Sigmoid colon (tissue), 7 donors: ENCODE measurements around the gene NOA1. TPM values are rescaled to one million over a fixed set of nuclear protein-coding genes. Genes with fewer than 3 reads are reported as not detected.

Experiments
- DNase-seq: peaks from one replicate; pipeline ENCODE4 v3.0.0-alpha.2; 2019
- H3K27ac ChIP-seq, 4 donors: fragments of 200-600 bp; sonication (generic); one replicate each; pipeline ENCODE4 v1.5.1; 2016 to 2019; ENCODE audit warnings: mild to moderate bottlenecking in 1 of 4
- H3K27me3 ChIP-seq, 3 donors: fragments of 200-600 bp; sonication (generic); one replicate each; pipeline ENCODE4 v1.5.1; 2019; ENCODE audit warnings: mild to moderate bottlenecking in 1 of 3
- H3K36me3 ChIP-seq, 4 donors: fragments of 200-600 bp; sonication (generic); one replicate each; pipeline ENCODE4 v1.5.1; 2016 to 2019
- H3K4me1 ChIP-seq, 4 donors: fragments of 200-600 bp; sonication (generic); one replicate each; pipeline ENCODE4 v1.5.1; 2017 to 2019
- H3K4me3 ChIP-seq, 4 donors: fragments of 200-600 bp; sonication (generic); one replicate each; pipeline ENCODE4 v1.5.1; 2017 to 2019; ENCODE audit warnings: mild to moderate bottlenecking in 2 of 4, moderate library complexity in 1 of 4
- H3K9me3 ChIP-seq, 4 donors: fragments of 200-600 bp in 3 of 4; sonication (generic) in 3 of 4; one replicate each; pipeline versions ENCODE4 v1.5.1 to v1.6.1; 2013 to 2019
- EP300 ChIP-seq, 4 donors: sonication (generic); formaldehyde crosslinking; IDR thresholded peaks; one replicate each; pipeline ENCODE4 v1.6.1; 2017; ENCODE audit warnings: antibody characterized with exemption in 4 of 4
- POLR2A ChIP-seq, 2 donors: fragments of 450-650 bp; IDR thresholded peaks; one replicate each; pipeline ENCODE4 v1.6.1; 2016; ENCODE audit warnings: antibody characterized with exemption in 2 of 2, mild to moderate bottlenecking in 2 of 2, moderate library complexity in 2 of 2
- POLR2AphosphoS5 ChIP-seq, 4 donors: sonication (generic); formaldehyde crosslinking; IDR thresholded peaks; one replicate each; pipeline ENCODE4 v1.6.1; 2017; ENCODE audit warnings: antibody characterized with exemption in 4 of 4
- WGBS, 2 donors: extraction: QIAGEN DNeasy Blood & Tissue Kit; methylation state at CpG; one replicate each; pipeline ENCODE4 v1.1.7; 2013; 5-methylcytosine and 5-hydroxymethylcytosine counted together
- intact Hi-C: fragments of 100-400 bp; cut with DNase I; formaldehyde crosslinking; loops from one replicate; pipeline ENCODE4 v1.15.1; 2023
- polyA plus RNA-seq, 3 donors: library from polyadenylated mRNA; stranded (reverse); fragments of 200-250 nt; gene quantifications; one replicate each; pipeline ENCODE4 v1.2.3, GENCODE V29; 2013
- total RNA-seq, 4 donors: library from RNA; depleted of rRNA; stranded (reverse); fragments of >200 nt; gene quantifications; one replicate each; pipeline ENCODE4 v1.1.0, GENCODE V29; 2016
- TF ChIP-seq, protein P1 (sequence below), 4 experiments: fragments of 450-650 bp in 3 of 4; fragments of 200-600 bp in 1 of 4; IDR thresholded peaks; one replicate each; pipeline ENCODE4 v1.5.1; 2016 to 2019; ENCODE audit warnings: antibody characterized with exemption in 4 of 4, mild to moderate bottlenecking in 3 of 4, moderate library complexity in 2 of 4
- donor health status: healthy with polysubstance abuse.
- donor health status: Bipolar disorder and iron deficiency.
- donor health status: healthy.

Gene NOA1
- total and polyA plus RNA-seq, 7 donors = 13.9 to 37.4 (median 24.4) TPM

DNA sequence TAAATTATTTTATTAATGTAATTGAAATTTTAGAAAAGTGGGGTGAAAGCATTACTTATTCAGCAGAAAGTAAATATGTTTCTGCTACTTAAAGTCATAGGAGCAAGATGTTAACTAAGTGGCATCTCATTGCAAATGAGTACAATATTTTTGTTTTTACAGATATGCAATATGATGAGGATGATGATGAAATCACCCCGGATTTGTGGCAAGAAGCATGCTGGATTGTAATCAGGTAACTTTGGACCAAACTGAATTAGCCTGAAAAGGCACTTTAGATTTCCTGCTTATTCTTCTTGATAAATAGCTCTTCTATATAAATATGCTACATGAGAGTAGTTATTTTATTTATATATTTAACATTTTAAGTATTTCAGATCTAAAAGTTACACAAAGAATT, 8.8 kb upstream of the NOA1 start:
- no peaks in the 10 kb centered on the region for H3K27me3 ChIP-seq
- no peak for DNase-seq
- no peaks in the 10 kb centered on the region for H3K9me3 ChIP-seq
- TF ChIP-seq POLR2AphosphoS5 (IDR thresholded peaks at IDR 0.05) (no peak), POLR2A (IDR thresholded peaks at IDR 0.05) (no peak), EP300 (IDR thresholded peaks at IDR 0.05) (no peak)
- TF ChIP-seq, protein P1, sequence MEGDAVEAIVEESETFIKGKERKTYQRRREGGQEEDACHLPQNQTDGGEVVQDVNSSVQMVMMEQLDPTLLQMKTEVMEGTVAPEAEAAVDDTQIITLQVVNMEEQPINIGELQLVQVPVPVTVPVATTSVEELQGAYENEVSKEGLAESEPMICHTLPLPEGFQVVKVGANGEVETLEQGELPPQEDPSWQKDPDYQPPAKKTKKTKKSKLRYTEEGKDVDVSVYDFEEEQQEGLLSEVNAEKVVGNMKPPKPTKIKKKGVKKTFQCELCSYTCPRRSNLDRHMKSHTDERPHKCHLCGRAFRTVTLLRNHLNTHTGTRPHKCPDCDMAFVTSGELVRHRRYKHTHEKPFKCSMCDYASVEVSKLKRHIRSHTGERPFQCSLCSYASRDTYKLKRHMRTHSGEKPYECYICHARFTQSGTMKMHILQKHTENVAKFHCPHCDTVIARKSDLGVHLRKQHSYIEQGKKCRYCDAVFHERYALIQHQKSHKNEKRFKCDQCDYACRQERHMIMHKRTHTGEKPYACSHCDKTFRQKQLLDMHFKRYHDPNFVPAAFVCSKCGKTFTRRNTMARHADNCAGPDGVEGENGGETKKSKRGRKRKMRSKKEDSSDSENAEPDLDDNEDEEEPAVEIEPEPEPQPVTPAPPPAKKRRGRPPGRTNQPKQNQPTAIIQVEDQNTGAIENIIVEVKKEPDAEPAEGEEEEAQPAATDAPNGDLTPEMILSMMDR (IDR thresholded peaks at IDR 0.05) = no peak
- 82 to 94% methylated on average over 1 of the region's 1 CpG for WGBS, 2 donors
- peaks cover 0 to 19% (median 14%) of the 10 kb centered on the region in 4 donors for H3K4me1 ChIP-seq
- no peak overlapping the region for H3K27ac ChIP-seq
- H3K4me3 ChIP-seq = no peak overlapping the region
- H3K36me3 ChIP-seq = peaks cover 0 to 61% (median 18%) of the 10 kb centered on the region in 4 donors
- intact Hi-C loops = no loop called here

DNA sequence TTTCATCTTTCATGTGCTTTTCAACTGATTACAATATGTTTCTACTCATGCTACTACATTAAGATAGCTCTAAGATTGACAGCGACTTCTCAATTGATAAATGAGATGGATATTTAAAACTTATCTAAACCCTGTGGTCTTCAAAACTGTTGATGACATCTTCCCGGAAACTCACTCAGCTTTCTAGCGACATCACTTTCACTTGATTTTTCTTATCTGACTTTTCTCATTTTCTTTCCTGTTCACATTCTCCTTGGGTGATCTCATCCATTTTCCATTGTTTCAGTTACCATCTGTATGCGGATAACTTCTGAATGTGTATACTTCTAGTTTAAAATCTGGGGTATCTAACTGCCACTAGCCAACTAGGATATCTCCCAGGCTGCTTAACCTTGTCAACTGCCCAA, 4.4 kb upstream of the NOA1 start:
- H3K4me1 ChIP-seq = peaks cover 0 to 46% (median 33%) of the 10 kb centered on the region in 4 donors
- no peak overlapping the region for H3K27ac ChIP-seq
- intact Hi-C loops = no loop called here
- H3K36me3 ChIP-seq = peaks cover 0 to 18% (median 6%) of the 10 kb centered on the region in 4 donors
- no peak overlapping the region for H3K4me3 ChIP-seq
- no peak for TF ChIP-seq EP300 (IDR thresholded peaks at IDR 0.05)
- no peak for TF ChIP-seq POLR2AphosphoS5 (IDR thresholded peaks at IDR 0.05)
- TF ChIP-seq, protein P1 (IDR thresholded peaks at IDR 0.05) = no peak
- TF ChIP-seq POLR2A (IDR thresholded peaks at IDR 0.05) = no peak
- no peaks in the 10 kb centered on the region for H3K27me3 ChIP-seq
- no peaks in the 10 kb centered on the region for H3K9me3 ChIP-seq
- 81 to 84% methylated on average over 4 of the region's 4 CpGs for WGBS, 2 donors
- DNase-seq = no peak

DNA sequence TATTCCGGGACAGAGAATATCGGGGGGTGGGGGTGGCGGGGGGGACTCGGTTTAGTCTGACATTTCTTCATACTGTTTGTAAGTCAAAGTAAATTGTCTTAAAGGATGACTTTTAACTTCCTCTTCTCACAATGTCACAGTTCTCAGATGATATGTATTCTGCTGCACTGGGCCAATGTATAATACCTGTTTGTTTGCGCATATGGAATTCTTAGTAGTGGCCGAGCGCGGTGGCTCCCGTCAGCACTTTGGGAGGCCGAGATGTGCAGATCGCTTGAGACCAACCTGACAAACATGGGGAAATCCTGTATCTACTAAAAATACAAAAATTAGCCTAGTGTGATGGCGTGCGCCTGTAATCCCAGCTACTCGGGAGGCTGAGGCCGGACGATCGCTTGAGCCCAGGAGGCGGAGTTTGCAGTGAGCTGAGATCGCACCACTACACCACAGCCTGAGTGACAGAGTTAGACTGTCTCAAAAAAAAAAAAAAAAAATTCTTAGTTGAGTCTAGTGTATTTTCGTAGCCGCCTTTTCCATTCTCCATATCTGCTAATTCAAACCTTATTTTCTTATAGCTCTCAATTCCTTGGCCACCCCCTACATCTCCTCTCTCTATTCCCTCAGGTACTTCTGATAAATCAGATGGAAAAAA, 2.1 kb upstream of the NOA1 start:
- TF ChIP-seq POLR2A (IDR thresholded peaks at IDR 0.05) (no peak), EP300 (IDR thresholded peaks at IDR 0.05) (no peak), POLR2AphosphoS5 (IDR thresholded peaks at IDR 0.05) (no peak)
- TF ChIP-seq, protein P1 (IDR thresholded peaks at IDR 0.05) = no peak

DNA sequence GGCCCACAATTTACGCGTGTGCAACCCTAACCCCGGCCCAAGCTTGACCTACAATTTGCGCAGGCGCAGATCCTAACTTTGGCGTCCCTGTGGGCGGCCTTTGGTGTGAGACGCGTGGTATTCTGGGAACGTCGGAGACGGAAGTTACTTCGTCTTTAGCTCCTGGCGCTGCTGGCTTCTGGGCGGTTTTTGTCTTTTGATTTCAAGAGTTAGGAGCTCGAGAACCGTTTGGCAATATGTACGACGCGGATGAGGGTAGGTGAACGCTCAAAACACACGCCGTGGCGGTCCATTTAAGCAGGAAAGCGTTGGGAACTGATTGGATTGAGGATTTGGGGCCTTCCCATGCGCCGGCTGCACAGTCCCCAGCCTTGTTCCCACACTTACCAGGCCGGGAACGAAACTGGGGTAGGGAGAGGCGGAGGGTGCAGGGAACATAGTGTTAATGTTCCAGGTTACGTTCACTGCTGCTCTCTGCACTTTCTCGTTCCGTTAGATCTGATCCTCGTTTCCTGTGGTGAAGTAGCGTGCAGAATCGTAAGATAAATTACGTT, 1.4 kb upstream of the NOA1 start, which contains the start of gene POLR2B:
Gene POLR2B, plus strand, starts transcription at position 147 of the 554 bp plus-strand sequence. Its CDS starts 90 bp downstream, at position 237.
- TF ChIP-seq POLR2A (IDR thresholded peaks at IDR 0.05) = peak; percentile 66 to 67
- peak; percentile 80 to 93 (median 91) for TF ChIP-seq POLR2AphosphoS5 (IDR thresholded peaks at IDR 0.05)
- TF ChIP-seq EP300 (IDR thresholded peaks at IDR 0.05) = no peak
- H3K4me3 ChIP-seq = peak within 1 kb of the TSS; percentile 61 to 94 (median 90)
- DNase-seq = peak; percentile 97
- intact Hi-C loops = loop anchor here (5.0 kb wide), 1 partner anchor 138 kb away; no protein-coding TSS in a partner anchor
- WGBS, 2 donors = 0 to 1% methylated on average over 37 of the region's 37 CpGs
- peaks cover 0 to 71% (median 55%) of the 10 kb centered on the region in 4 donors for H3K4me1 ChIP-seq
- H3K27ac ChIP-seq = peak within 1 kb of the TSS; percentile 88 to 95 (median 93)
- H3K9me3 ChIP-seq = no peaks in the 10 kb centered on the region
- H3K27me3 ChIP-seq = no peaks in the 10 kb centered on the region
- peaks cover 0 to 4% (median 2%) of the 10 kb centered on the region in 4 donors for H3K36me3 ChIP-seq

More for the DNA sequence above, 2.1 kb upstream of the NOA1 start:
- H3K9me3 ChIP-seq = no peaks in the 10 kb centered on the region
- H3K27me3 ChIP-seq = no peaks in the 10 kb centered on the region
- peak overlapping the region; percentile 88 to 95 (median 93) for H3K27ac ChIP-seq
- DNase-seq = no peak
- H3K36me3 ChIP-seq = no peaks in the 10 kb centered on the region
- H3K4me1 ChIP-seq = peaks cover 0 to 68% (median 53%) of the 10 kb centered on the region in 4 donors
- WGBS, 2 donors = 2 to 9% methylated on average over 21 of the region's 21 CpGs
- intact Hi-C loops = loop anchor here (5.0 kb wide), 1 partner anchor 138 kb away; no protein-coding TSS in a partner anchor
- H3K4me3 ChIP-seq = peak overlapping the region; percentile 61 to 94 (median 90)

DNA sequence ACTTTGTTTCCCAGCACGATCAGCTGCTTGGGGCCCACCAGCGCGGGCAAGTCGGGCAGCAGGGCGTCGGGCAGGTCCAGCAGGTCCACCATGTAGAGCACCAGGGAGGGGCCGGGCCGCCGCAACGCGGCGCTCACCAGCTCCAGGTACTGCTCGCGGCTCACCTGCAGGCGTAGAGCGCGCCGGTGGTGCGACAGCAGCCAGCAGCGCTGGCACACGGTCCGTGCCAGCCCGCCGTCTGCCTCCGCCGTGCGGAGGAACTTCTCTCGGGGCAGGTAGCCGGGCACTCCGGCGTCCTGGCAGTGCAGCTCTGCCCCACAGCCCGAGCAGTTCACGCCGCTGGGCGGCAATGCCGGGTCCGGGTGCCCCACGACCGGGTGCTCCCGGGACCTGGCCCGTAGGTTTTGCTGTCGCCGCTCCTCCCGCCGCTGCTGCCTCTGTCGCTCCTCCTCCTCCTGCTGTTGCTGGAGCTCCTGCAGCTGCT, 527 bp downstream of the NOA1 start:
- H3K27ac ChIP-seq = peak overlapping the region; percentile 88 to 95 (median 93)
- peaks cover 0 to 5% (median 3%) of the 10 kb centered on the region in 4 donors for H3K9me3 ChIP-seq
- 0 to 1% methylated on average over 46 of the region's 46 CpGs for WGBS, 2 donors
- H3K4me1 ChIP-seq = peaks cover 0 to 60% (median 45%) of the 10 kb centered on the region in 4 donors
- H3K4me3 ChIP-seq = peak overlapping the region; percentile 61 to 94 (median 90)
- intact Hi-C loops = loop anchor here (1.0 to 5.0 kb wide), 3 partner anchors 19 to 140 kb away; no protein-coding TSS in a partner anchor
- H3K27me3 ChIP-seq = no peaks in the 10 kb centered on the region
- peaks cover 16 to 24% (median 20%) of the 10 kb centered on the region in 4 donors for H3K36me3 ChIP-seq
- peak; percentile 71 for DNase-seq
- TF ChIP-seq POLR2A (IDR thresholded peaks at IDR 0.05) (no peak), POLR2AphosphoS5 (IDR thresholded peaks at IDR 0.05) (no peak), EP300 (IDR thresholded peaks at IDR 0.05) (no peak)
- TF ChIP-seq, protein P1 (IDR thresholded peaks at IDR 0.05) = peak in 1 of 4 experiments; percentile 13
